ENCODE results near the gene DCAF15. TPM values are rescaled to one million over a fixed set of nuclear protein-coding genes. Genes with fewer than 3 reads are reported as not detected.
A peak's percentile ranks its signal among the peaks of the same experiment; 100 is the strongest.

The DCAF15 gene
- polyA plus RNA-seq (2012; ENCODE audit: missing spikeins), result 17.4 TPM

DNA sequence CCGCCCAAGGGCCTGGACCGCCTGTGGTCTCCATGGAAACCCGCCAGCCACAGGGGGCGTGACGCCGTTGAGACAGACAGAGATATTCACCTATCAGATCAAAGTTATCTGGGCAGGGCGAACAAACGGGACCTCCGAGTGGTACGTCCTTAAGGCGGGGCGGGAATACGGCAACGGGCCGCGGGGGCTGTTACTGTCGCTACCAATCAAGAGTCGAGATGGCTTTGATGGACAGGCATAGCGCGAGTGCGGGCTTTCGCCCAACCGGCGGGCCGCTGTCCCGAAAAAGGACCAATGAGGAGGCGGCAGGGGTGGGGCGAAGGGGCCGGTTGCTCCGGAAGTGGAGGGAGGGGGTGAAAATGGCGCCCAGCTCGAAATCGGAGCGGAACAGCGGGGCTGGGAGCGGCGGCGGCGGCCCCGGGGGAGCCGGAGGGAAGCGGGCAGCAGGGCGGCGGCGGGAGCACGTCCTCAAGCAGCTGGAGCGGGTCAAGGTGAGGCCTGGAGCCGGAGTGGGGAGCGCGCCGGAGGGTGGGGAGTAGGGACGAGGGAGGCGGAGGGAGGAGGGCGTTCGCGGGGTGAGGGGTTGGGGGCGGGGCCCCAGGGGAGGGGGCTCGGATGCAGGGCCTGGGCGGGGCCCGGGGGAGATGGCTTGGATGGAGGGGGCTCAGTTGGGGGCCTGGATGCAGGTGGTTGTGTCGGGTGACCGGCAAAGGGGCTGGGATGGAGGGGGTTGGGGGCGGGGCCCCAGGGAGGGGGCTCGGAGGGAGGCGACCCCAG, at the start of gene DCAF15:
DCAF15 (plus strand) TSS at position 356 of the 777 bp plus-strand sequence; CDS start at position 360, 4 bp downstream.
- peak; percentile 100 for FAIRE-seq
- DNase-seq (ENCODE audit: insufficient read length), result peak; percentile 100
- TF ChIP-seq POLR2A (IDR thresholded peaks at IDR 0.05; ENCODE audit: low read depth, low read length) (peak; percentile 73; the same call in 1 of the 2 replicates), POLR2AphosphoS5 (IDR thresholded peaks at IDR 0.05; ENCODE audit: low read depth, low read length) (0 out of 2 replicates have a peak, but pooled peaks have one; percentile 24), TAF1 (IDR thresholded peaks at IDR 0.05; ENCODE audit: borderline replicate concordance, low read depth, low read length) (peak; percentile 92)

DNA sequence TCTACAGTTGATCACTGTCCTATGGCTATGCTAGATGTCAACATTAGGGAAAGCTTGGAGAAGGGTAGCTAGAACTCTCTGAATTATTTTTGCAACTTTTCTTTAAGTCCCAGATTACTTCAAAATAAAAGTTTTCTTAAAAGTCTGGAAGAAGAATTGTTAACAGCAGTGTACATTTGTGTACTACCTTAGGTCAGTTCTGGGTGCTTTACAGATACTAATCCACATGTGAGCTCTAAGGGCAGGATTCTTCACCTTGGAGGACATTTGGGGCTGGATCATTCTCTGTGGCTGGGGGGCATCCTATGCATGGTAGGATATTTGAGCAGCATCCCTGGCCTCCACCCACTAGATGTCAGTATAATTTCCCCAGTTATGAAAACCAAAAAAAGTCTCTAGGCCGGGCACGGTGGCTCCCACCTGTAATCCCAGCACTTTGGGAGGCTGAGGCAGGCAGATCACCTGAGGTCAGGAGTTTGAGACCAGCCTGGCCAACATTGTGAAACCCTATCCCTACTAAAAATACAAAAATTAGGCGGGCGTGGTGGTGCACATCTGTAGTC, 49.2 kb upstream of the DCAF15 start:
- no peak for DNase-seq (ENCODE audit: insufficient read length)
- no peak for FAIRE-seq

DNA sequence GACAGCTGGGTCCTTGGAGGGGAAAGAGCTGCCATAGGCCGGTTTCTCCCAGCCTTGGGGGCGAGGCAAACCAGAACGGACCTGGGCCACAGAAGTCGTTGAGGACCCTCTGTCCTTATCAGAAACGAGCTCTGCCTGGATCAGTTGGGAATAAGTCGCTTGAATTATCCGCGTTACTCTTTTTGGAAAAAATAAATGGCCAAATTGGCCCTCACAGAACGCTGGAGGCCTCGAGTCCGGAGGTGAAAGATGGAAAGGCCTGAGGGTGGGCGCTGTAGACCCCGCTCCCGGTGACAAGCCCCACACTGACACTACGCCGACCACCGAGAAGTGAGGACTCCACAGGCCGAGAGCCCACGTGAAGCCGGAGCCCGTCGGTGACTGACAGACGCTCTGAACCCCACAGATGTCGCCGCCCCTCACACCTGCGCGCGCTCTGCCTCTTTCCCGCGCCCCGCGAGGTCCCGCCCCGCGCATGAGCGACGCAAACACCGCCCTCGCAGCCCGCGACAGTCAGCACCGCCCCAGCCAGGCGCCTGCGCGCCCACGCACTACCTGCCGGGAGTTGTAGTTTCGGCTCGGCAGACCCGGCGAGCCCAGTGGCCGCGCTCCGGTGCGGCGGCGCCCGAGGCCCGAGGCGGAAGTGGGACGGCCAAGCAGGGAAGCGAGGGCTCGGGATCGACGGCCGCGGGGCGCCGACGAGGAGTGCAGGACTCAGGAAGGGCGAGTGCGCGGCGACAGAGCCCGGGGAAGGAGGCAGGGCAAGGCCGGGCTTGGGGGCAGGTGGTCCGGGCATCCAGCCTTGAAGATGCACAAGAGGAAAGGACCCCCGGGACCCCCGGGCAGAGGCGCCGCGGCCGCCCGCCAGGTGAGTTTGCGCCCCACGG, 46.4 kb upstream of the DCAF15 start, which contains the start of the genes BRME1 and CC2D1A:
BRME1 (minus strand) TSS at position 484 of the 887 bp plus-strand sequence. CDS start 1,225 bp downstream, outside the sequence.
CC2D1A (plus strand) TSS at position 568 of the 887 bp plus-strand sequence; CDS start at position 809, 241 bp downstream.
- peak; percentile 98 for FAIRE-seq
- peak; percentile 68; the same call in 1 of the 2 replicates for TF ChIP-seq POLR2A (IDR thresholded peaks at IDR 0.05; ENCODE audit: low read depth, low read length)
- no peak for TF ChIP-seq TAF1 (IDR thresholded peaks at IDR 0.05; ENCODE audit: borderline replicate concordance, low read depth, low read length)

More for the DNA sequence above, 49.2 kb upstream of the DCAF15 start:
- TF ChIP-seq POLR2A (IDR thresholded peaks at IDR 0.05; ENCODE audit: low read depth, low read length) (no peak), TAF1 (IDR thresholded peaks at IDR 0.05; ENCODE audit: borderline replicate concordance, low read depth, low read length) (no peak), POLR2AphosphoS5 (IDR thresholded peaks at IDR 0.05; ENCODE audit: low read depth, low read length) (no peak)

GRCh38 chr19:13906521-13906904, 45.8 kb upstream of the DCAF15 start:
- DNase-seq (ENCODE audit: insufficient read length), result no peak
- FAIRE-seq, result peak; percentile 57
- no peak for TF ChIP-seq POLR2A (IDR thresholded peaks at IDR 0.05; ENCODE audit: low read depth, low read length)
- TF ChIP-seq TAF1 (IDR thresholded peaks at IDR 0.05; ENCODE audit: borderline replicate concordance, low read depth, low read length), result no peak
- no peak for TF ChIP-seq POLR2AphosphoS5 (IDR thresholded peaks at IDR 0.05; ENCODE audit: low read depth, low read length)

More for the DNA sequence above, 46.4 kb upstream of the DCAF15 start, which contains the start of the genes BRME1 and CC2D1A:
- DNase-seq (ENCODE audit: insufficient read length), result peak; percentile 100

GRCh38 chr19:13906910-13907309, 45.4 kb upstream of the DCAF15 start:
- DNase-seq (ENCODE audit: insufficient read length) (no peak), FAIRE-seq (no peak)
- TF ChIP-seq POLR2AphosphoS5 (IDR thresholded peaks at IDR 0.05; ENCODE audit: low read depth, low read length) (no peak), POLR2A (IDR thresholded peaks at IDR 0.05; ENCODE audit: low read depth, low read length) (no peak), TAF1 (IDR thresholded peaks at IDR 0.05; ENCODE audit: borderline replicate concordance, low read depth, low read length) (no peak)

DNA sequence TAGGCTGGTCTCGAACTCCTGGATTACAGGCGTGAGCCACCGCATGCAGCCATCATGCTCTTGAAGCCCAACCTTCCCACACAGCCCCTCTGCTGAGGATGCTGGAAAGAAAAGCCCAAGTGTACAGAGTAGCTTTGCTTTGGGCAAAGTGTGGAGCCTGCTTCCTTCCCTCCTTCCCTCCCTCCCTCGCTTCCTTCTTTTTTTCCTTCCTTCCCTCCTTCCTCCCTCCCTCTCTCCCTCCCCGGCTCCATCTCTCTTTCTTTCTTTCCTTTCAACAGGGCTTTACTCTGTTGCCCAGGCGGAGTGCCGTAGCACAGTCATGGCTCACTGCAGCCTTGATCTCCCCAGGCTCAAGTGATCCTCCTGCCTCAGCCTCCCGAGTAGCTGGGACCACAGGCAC, 43.6 kb upstream of the DCAF15 start:
- FAIRE-seq, result no peak
- no peak for TF ChIP-seq POLR2A (IDR thresholded peaks at IDR 0.05; ENCODE audit: low read depth, low read length)
- DNase-seq (ENCODE audit: insufficient read length), result no peak

DNA sequence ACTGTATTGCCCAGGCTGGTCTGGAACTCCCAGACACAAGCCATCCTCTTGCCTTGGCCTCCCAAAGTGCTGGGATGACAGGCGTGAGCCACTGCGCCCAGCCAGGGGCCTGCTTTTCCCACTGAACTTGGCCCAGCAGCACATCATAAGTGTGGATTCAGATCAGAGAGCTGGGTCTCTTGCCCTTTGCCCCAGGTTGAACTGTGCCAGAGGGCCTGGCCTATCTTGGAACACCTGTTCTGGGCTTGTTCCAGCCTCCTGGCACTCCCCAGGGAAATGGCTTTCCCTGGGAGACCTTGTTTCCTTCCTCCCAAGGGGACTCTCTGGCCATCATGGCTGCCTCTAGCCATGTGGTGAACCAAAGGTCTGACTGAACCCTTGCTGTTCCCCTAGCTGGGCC, 42.9 kb upstream of the DCAF15 start:
- no peak for FAIRE-seq
- TF ChIP-seq POLR2AphosphoS5 (IDR thresholded peaks at IDR 0.05; ENCODE audit: low read depth, low read length), result no peak
- TF ChIP-seq TAF1 (IDR thresholded peaks at IDR 0.05; ENCODE audit: borderline replicate concordance, low read depth, low read length), result no peak
- TF ChIP-seq POLR2A (IDR thresholded peaks at IDR 0.05; ENCODE audit: low read depth, low read length), result no peak
- DNase-seq (ENCODE audit: insufficient read length), result no peak

DNA sequence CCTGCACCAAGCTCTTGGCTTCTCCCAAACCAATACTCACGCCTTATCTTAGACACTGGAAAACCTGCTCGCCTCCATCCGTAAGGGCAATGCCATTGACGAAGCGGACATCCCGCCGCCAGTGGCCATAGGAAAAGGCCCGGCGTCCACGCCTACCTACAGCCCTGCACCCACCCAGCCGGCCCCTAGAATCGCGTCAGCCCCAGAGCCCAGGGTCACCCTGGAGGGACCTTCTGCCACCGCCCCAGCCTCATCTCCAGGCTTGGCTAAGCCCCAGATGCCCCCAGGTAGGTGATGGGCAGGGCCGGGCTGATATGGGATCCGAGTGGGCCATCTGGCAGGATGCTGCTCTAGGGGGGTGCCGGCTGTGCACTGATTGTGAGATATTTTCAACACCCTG, 39.0 kb upstream of the DCAF15 start:
- DNase-seq (ENCODE audit: insufficient read length) (no peak), FAIRE-seq (no peak)

GRCh38 chr19:13914777-13915176, 37.5 kb upstream of the DCAF15 start:
- no peak for DNase-seq (ENCODE audit: insufficient read length)
- TF ChIP-seq POLR2AphosphoS5 (IDR thresholded peaks at IDR 0.05; ENCODE audit: low read depth, low read length), result no peak
- no peak for TF ChIP-seq POLR2A (IDR thresholded peaks at IDR 0.05; ENCODE audit: low read depth, low read length)
- no peak for TF ChIP-seq TAF1 (IDR thresholded peaks at IDR 0.05; ENCODE audit: borderline replicate concordance, low read depth, low read length)
- no peak for FAIRE-seq

More for the DNA sequence above, 39.0 kb upstream of the DCAF15 start:
- no peak for TF ChIP-seq POLR2AphosphoS5 (IDR thresholded peaks at IDR 0.05; ENCODE audit: low read depth, low read length)
- TF ChIP-seq TAF1 (IDR thresholded peaks at IDR 0.05; ENCODE audit: borderline replicate concordance, low read depth, low read length), result no peak
- no peak for TF ChIP-seq POLR2A (IDR thresholded peaks at IDR 0.05; ENCODE audit: low read depth, low read length)

DNA sequence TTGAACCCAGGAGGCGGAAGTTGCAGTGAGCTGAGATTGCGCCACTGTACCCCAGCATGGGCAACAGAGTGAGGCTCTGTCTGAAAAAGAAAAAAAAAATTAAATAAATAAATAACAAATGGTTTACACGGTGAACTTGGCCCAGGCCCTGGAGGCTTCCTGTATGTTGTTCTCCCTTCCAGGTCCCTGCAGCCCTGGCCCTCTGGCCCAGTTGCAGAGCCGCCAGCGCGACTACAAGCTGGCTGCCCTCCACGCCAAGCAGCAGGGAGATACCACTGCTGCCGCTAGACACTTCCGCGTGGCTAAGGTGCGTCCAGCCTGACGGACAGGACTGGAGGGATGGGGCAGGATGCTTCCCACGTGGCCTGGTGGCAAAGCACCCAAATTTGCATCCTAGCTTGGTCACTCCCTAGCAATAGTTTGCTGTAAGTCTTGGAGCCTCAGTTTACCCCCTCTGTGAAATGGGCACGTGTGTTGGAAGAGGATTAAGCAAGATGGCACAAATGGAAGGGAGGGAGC, 34.4 kb upstream of the DCAF15 start:
- DNase-seq (ENCODE audit: insufficient read length), result no peak
- no peak for FAIRE-seq
- TF ChIP-seq TAF1 (IDR thresholded peaks at IDR 0.05; ENCODE audit: borderline replicate concordance, low read depth, low read length), result no peak
- TF ChIP-seq POLR2AphosphoS5 (IDR thresholded peaks at IDR 0.05; ENCODE audit: low read depth, low read length), result no peak
- no peak for TF ChIP-seq POLR2A (IDR thresholded peaks at IDR 0.05; ENCODE audit: low read depth, low read length)
